ENCODE data around the gene SCN4B. TPM values are rescaled to one million over a fixed set of nuclear protein-coding genes. Genes with fewer than 3 reads are reported as not detected.

Gene SCN4B
- total and polyA plus RNA-seq, 2 donors (not counting 3 experiments of a cell fraction or from before 2014, with no cell fraction given), result 0.06 to 0.13 TPM

DNA sequence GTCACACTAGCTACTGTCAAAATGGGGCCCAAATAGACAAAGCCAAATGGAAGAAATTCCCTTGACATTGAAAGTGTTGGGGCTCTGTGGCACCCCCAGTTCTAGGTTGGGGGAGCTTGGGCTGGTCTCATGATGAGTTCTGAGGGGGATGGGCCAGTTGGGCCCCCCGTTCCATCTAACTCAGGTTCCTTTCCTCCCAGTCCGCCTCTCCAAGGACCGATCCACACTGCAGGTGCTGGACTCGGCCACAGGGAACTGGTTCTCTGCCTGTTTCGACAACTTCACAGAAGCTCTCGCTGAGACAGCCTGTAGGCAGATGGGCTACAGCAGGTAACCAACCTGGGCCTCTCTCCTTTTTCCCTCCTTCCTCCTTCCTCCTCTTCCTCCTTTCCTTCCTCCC is 48.1 kb downstream of the SCN4B start:
- H2AFZ ChIP-seq (ENCODE audit: low read depth, low read length), result no peak overlapping the region
- H3K27me3 ChIP-seq (ENCODE audit: control insufficient read depth in 2 of 2, insufficient read depth in 2 of 2, low read length in 2 of 2), result peaks cover 0 to 4% of the 10 kb centered on the region in 2 experiments
- TF ChIP-seq, protein P1, sequence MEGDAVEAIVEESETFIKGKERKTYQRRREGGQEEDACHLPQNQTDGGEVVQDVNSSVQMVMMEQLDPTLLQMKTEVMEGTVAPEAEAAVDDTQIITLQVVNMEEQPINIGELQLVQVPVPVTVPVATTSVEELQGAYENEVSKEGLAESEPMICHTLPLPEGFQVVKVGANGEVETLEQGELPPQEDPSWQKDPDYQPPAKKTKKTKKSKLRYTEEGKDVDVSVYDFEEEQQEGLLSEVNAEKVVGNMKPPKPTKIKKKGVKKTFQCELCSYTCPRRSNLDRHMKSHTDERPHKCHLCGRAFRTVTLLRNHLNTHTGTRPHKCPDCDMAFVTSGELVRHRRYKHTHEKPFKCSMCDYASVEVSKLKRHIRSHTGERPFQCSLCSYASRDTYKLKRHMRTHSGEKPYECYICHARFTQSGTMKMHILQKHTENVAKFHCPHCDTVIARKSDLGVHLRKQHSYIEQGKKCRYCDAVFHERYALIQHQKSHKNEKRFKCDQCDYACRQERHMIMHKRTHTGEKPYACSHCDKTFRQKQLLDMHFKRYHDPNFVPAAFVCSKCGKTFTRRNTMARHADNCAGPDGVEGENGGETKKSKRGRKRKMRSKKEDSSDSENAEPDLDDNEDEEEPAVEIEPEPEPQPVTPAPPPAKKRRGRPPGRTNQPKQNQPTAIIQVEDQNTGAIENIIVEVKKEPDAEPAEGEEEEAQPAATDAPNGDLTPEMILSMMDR (IDR thresholded peaks at IDR 0.05; ENCODE audit: extremely low read depth in 1 of 2, insufficient read depth in 1 of 2, low read depth in 1 of 2, low read length in 2 of 2), result no peak
- TF ChIP-seq EZH2 (IDR thresholded peaks at IDR 0.05; ENCODE audit: borderline replicate concordance, low read depth, low read length, severe bottlenecking) (no peak), POLR2A (IDR thresholded peaks at IDR 0.05; ENCODE audit: low read depth, low read length) (no peak), MYC (IDR thresholded peaks at IDR 0.05; ENCODE audit: low read depth, low read length) (no peak), FOS (IDR thresholded peaks at IDR 0.05; ENCODE audit: borderline replicate concordance, insufficient read depth, low read length) (no peak), GATA2 (IDR thresholded peaks at IDR 0.05; ENCODE audit: insufficient read depth, insufficient read length, low read depth, low read length) (no peak), POLR2AphosphoS5 (IDR thresholded peaks at IDR 0.05; ENCODE audit: insufficient read depth, low read depth, low read length) (no peak), JUN (IDR thresholded peaks at IDR 0.05; ENCODE audit: borderline replicate concordance, insufficient read depth, insufficient read length, low read depth) (no peak)
- TF ChIP-seq, protein P2, sequence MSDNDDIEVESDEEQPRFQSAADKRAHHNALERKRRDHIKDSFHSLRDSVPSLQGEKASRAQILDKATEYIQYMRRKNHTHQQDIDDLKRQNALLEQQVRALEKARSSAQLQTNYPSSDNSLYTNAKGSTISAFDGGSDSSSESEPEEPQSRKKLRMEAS (IDR thresholded peaks at IDR 0.05; ENCODE audit: insufficient read depth, insufficient read length), result no peak
- ChIA-PET CTCF (interaction anchor here (1.0 kb wide), 1 partner anchor 15 kb away, joined by 3 read pairs; no protein-coding TSS in a partner anchor), POLR2A (no interaction called here)
- no peak for DNase-seq (ENCODE audit: low read depth, low spot score)
- intact Hi-C loops (cut with micrococcal nuclease) (no loop called here), dilution Hi-C loops (cut with MboI; ENCODE audit: extremely low pct_ligation_motif_present, low sequenced_read_pairs) (no loop called here)
- no peak for FAIRE-seq
- no peak overlapping the region for H3K27ac ChIP-seq (ENCODE audit: insufficient read depth, low read depth, low read length)
- no peaks in the 10 kb centered on the region for H3K36me3 ChIP-seq (ENCODE audit: control insufficient read depth in 2 of 2, extremely low read depth in 1 of 2, insufficient read depth in 2 of 2, low read length in 2 of 2)
- no peaks in the 10 kb centered on the region for H3K79me2 ChIP-seq (ENCODE audit: control insufficient read depth, insufficient read depth, low read length)
- no peak overlapping the region for H3K9ac ChIP-seq (replicated peaks; ENCODE audit: extremely low read depth, insufficient read depth, low read length)
- no peaks in the 10 kb centered on the region for H3K9me1 ChIP-seq (replicated peaks; ENCODE audit: control insufficient read depth, extremely low read depth, insufficient read depth, low read length)
- no peaks in the 10 kb centered on the region for H4K20me1 ChIP-seq (replicated peaks; ENCODE audit: control insufficient read depth, extremely low read depth, insufficient read depth, low read length)
- no peak overlapping the region for H3K4me2 ChIP-seq (ENCODE audit: insufficient read depth, low read length)
- H3K9me3 ChIP-seq (replicated peaks; ENCODE audit: control insufficient read depth, insufficient read depth, low read length), result no peaks in the 10 kb centered on the region
- no peak overlapping the region for H3K4me3 ChIP-seq (replicated peaks in 1 of 3; ENCODE audit: insufficient read depth in 1 of 3, low read depth in 1 of 3, low read length in 3 of 3)
- no peaks in the 10 kb centered on the region for H3K4me1 ChIP-seq (ENCODE audit: control insufficient read depth, extremely low read depth, insufficient read depth, low read length)
- no TSS peak for BruUV-seq (replicated peaks)
